H1 (cell line): ENCODE measurements around the gene GRIA4.

Experiments
- BRCA1 ChIP-seq: IDR thresholded peaks from 2 replicates; pipeline ENCODE4 v1.6.1; 2012; ENCODE audit warnings: low read depth, low read length, improper control_type of control experiment
- CTCF ChIP-seq, 3 experiments: IDR thresholded peaks; 1 replicate in 2 of 3; 2 replicates in 1 of 3; pipeline versions ENCODE4 v1.5.1 to v1.6.1; 2011; ENCODE audit warnings: low read length in 3 of 3, mild to moderate bottlenecking in 3 of 3, inconsistent platforms in 2 of 3, low read depth in 1 of 3, moderate library complexity in 1 of 3; ENCODE audit not compliant: insufficient read depth in 1 of 3; ENCODE audit errors: control extremely low read depth in 1 of 3
- EP300 ChIP-seq, 2 experiments: IDR thresholded peaks; 1 replicate in 1 of 2; 2 replicates in 1 of 2; pipeline ENCODE4 v1.6.1; 2011 to 2012; ENCODE audit warnings: low read depth in 2 of 2, low read length in 2 of 2, mild to moderate bottlenecking in 2 of 2, borderline replicate concordance in 1 of 2, inconsistent platforms in 1 of 2, moderate library complexity in 1 of 2
- POLR2AphosphoS5 ChIP-seq: IDR thresholded peaks from 2 replicates; pipeline ENCODE4 v1.6.1; 2011; ENCODE audit warnings: low read depth, low read length

- TF ChIP-seq CTCF (IDR thresholded peaks at IDR 0.05; ENCODE audit: control extremely low read depth in 1 of 3, insufficient read depth in 1 of 3, low read depth in 1 of 3, low read length in 3 of 3), result no peak
- no peak for TF ChIP-seq POLR2AphosphoS5
- no peak for TF ChIP-seq EP300 (IDR thresholded peaks at IDR 0.05; ENCODE audit: borderline replicate concordance in 1 of 2, low read depth in 2 of 2, low read length in 2 of 2)
- TF ChIP-seq BRCA1, result no peak
These were observed 358.3 kb downstream of the GRIA4 start for GRCh38 chr11:105968021-105968697.
